ENCODE data around the gene APEH.

The APEH gene

DNA sequence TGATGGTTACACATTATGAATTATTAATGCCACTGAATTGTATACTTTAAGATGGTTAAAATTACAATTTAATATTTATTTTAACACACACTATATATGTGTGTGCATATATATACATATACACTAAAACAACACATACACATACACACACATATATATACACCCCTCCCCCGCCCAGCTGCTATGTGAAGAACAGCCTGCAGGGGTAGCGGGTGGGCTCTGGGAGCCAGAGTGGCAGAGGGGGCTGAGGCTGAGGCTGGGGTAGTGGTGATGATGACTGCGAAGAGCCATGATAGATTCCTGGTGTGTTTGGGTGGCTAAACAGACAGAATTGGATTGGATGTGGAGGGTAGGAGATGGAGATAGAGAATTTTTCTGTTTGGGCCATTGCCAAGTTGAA, 39.4 kb upstream of the APEH start:
- H3F3A ChIP-seq (ENCODE audit: insufficient read depth) = no peaks in the 10 kb centered on the region
- no peaks in the 10 kb centered on the region for H3K79me2 ChIP-seq (ENCODE audit: insufficient read depth, low read length)
- no peaks in the 10 kb centered on the region for H3K36me3 ChIP-seq (ENCODE audit: low read length)
- no peaks in the 10 kb centered on the region for H3K9me2 ChIP-seq (replicated peaks; ENCODE audit: insufficient read depth, low read length)
- no peak overlapping the region for H2AFZ ChIP-seq (ENCODE audit: low read depth, low read length, severe bottlenecking)
- no peaks in the 10 kb centered on the region for H4K20me1 ChIP-seq (ENCODE audit: low read depth, low read length)
- H3K27me3 ChIP-seq (ENCODE audit: low read length) = no peaks in the 10 kb centered on the region
- no peak overlapping the region for H3K27ac ChIP-seq (ENCODE audit: low read depth, low read length)
- H3K4me3 ChIP-seq (ENCODE audit: insufficient read depth, low read length, poor library complexity, severe bottlenecking) = no peak overlapping the region
- H3K9me3 ChIP-seq (ENCODE audit: insufficient read depth, low read length) = peaks cover 5% of the 10 kb centered on the region; the same call in 1 of the 2 replicates
- TF ChIP-seq EZH2phosphoT487 (conservative IDR thresholded peaks at IDR 0.05; ENCODE audit: low read length) = no peak
- TF ChIP-seq, protein P1, sequence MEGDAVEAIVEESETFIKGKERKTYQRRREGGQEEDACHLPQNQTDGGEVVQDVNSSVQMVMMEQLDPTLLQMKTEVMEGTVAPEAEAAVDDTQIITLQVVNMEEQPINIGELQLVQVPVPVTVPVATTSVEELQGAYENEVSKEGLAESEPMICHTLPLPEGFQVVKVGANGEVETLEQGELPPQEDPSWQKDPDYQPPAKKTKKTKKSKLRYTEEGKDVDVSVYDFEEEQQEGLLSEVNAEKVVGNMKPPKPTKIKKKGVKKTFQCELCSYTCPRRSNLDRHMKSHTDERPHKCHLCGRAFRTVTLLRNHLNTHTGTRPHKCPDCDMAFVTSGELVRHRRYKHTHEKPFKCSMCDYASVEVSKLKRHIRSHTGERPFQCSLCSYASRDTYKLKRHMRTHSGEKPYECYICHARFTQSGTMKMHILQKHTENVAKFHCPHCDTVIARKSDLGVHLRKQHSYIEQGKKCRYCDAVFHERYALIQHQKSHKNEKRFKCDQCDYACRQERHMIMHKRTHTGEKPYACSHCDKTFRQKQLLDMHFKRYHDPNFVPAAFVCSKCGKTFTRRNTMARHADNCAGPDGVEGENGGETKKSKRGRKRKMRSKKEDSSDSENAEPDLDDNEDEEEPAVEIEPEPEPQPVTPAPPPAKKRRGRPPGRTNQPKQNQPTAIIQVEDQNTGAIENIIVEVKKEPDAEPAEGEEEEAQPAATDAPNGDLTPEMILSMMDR (IDR thresholded peaks at IDR 0.05; ENCODE audit: insufficient read depth, low read length, poor library complexity, severe bottlenecking) = no peak
- H3K4me2 ChIP-seq (ENCODE audit: low read depth, low read length, poor library complexity, severe bottlenecking) = no peak overlapping the region
- no peak overlapping the region for H3K9ac ChIP-seq (ENCODE audit: low read length)

GRCh38 chr3:49636883-49637609, 37.1 kb upstream of the APEH start:
- Histone ChIP-seq H3K4me3 (ENCODE audit: insufficient read depth, low read length, poor library complexity, severe bottlenecking) (no peak overlapping the region), H3F3A (ENCODE audit: insufficient read depth) (no peaks in the 10 kb centered on the region), H3K27me3 (ENCODE audit: low read length) (no peaks in the 10 kb centered on the region), H3K9me3 (ENCODE audit: insufficient read depth, low read length) (no peaks in the 10 kb centered on the region), H3K36me3 (ENCODE audit: low read length) (no peaks in the 10 kb centered on the region), H3K27ac (ENCODE audit: low read depth, low read length) (no peak overlapping the region), H2AFZ (ENCODE audit: low read depth, low read length, severe bottlenecking) (no peak overlapping the region), H3K9ac (ENCODE audit: low read length) (no peak overlapping the region), H4K20me1 (ENCODE audit: low read depth, low read length) (no peaks in the 10 kb centered on the region), H3K4me2 (ENCODE audit: low read depth, low read length, poor library complexity, severe bottlenecking) (no peak overlapping the region), H3K9me2 (replicated peaks; ENCODE audit: insufficient read depth, low read length) (no peaks in the 10 kb centered on the region), H3K79me2 (ENCODE audit: insufficient read depth, low read length) (no peaks in the 10 kb centered on the region)
- TF ChIP-seq, protein P1 (IDR thresholded peaks at IDR 0.05; ENCODE audit: insufficient read depth, low read length, poor library complexity, severe bottlenecking) = no peak
- TF ChIP-seq EZH2phosphoT487 (conservative IDR thresholded peaks at IDR 0.05; ENCODE audit: low read length) = no peak

DNA sequence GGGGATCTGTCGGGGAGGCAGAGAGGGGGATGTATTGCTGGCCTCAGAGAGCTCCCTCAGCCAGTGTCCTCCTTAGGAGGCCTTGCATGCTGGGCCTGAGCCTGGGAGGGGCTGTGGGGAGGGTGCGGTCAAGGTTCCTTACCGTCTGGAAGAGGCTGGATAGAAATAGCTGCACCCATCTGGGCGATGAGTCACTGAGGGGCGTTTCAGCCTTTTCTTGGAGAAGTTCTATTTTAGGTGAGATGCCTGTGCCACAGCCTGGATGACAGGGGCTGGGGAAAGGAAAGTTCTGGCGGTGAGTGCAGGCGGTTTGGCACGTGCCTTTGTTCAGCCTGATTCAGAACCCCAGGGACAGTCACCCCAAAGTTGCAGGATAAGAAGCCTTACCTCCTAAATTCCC, 35.7 kb upstream of the APEH start:
- Histone ChIP-seq H3K79me2 (ENCODE audit: insufficient read depth, low read length) (no peaks in the 10 kb centered on the region), H3K9me2 (replicated peaks; ENCODE audit: insufficient read depth, low read length) (no peaks in the 10 kb centered on the region), H3K4me2 (ENCODE audit: low read depth, low read length, poor library complexity, severe bottlenecking) (no peak overlapping the region), H3K9ac (ENCODE audit: low read length) (no peak overlapping the region), H3K9me3 (ENCODE audit: insufficient read depth, low read length) (no peaks in the 10 kb centered on the region), H3F3A (ENCODE audit: insufficient read depth) (no peaks in the 10 kb centered on the region), H2AFZ (ENCODE audit: low read depth, low read length, severe bottlenecking) (no peak overlapping the region), H3K27me3 (ENCODE audit: low read length) (no peaks in the 10 kb centered on the region), H4K20me1 (ENCODE audit: low read depth, low read length) (no peaks in the 10 kb centered on the region), H3K4me3 (ENCODE audit: insufficient read depth, low read length, poor library complexity, severe bottlenecking) (no peak overlapping the region), H3K27ac (ENCODE audit: low read depth, low read length) (no peak overlapping the region), H3K36me3 (ENCODE audit: low read length) (no peaks in the 10 kb centered on the region)
- TF ChIP-seq EZH2phosphoT487 (conservative IDR thresholded peaks at IDR 0.05; ENCODE audit: low read length) = no peak
- TF ChIP-seq, protein P1 (IDR thresholded peaks at IDR 0.05; ENCODE audit: insufficient read depth, low read length, poor library complexity, severe bottlenecking) = no peak
